Upper lobe of left lung (tissue), 6 donors: Measurements from ENCODE around the gene TFAP2B. TPM values are rescaled to one million over a fixed set of nuclear protein-coding genes. Genes with fewer than 3 reads are reported as not detected.

ENCODE experiments used
- ATAC-seq, 2 donors: fragments of 200-7000 bp; cut with Tn5 transposase; one replicate each; pipeline ENCODE4 v1.9.1; 2022; ENCODE audit warnings: mild to moderate bottlenecking in 2 of 2, moderate library complexity in 2 of 2; ENCODE audit not compliant: low FRiP score in 2 of 2
- DNase-seq, 2 donors: peaks; one replicate each; pipeline ENCODE4 v3.0.0-alpha.2; 2019 to 2020
- H3K27ac ChIP-seq, 4 donors: fragments of 200-600 bp; sonication (generic); one replicate each; pipeline ENCODE4 v1.5.1; 2016 to 2019
- H3K27me3 ChIP-seq, 4 donors: fragments of 200-600 bp; sonication (generic); one replicate each; pipeline ENCODE4 v1.5.1; 2017 to 2019
- H3K36me3 ChIP-seq, 4 donors: fragments of 200-600 bp; sonication (generic); one replicate each; pipeline ENCODE4 v1.5.1; 2016 to 2019
- H3K4me1 ChIP-seq, 4 donors: fragments of 200-600 bp; sonication (generic); one replicate each; pipeline ENCODE4 v1.5.1; 2018 to 2019
- H3K4me3 ChIP-seq, 4 donors: fragments of 200-600 bp; sonication (generic); one replicate each; pipeline ENCODE4 v1.5.1; 2017 to 2019; ENCODE audit warnings: mild to moderate bottlenecking in 2 of 4, moderate library complexity in 1 of 4
- H3K9me3 ChIP-seq, 4 donors: fragments of 200-600 bp; sonication (generic); one replicate each; pipeline ENCODE4 v1.5.1; 2018 to 2019
- CTCF ChIP-seq, 6 experiments: fragments of 450-650 bp in 4 of 6; fragments of 200-600 bp in 2 of 6; sonication (generic) in 2 of 6; IDR thresholded peaks; one replicate each; pipeline ENCODE4 v1.5.1; 2016 to 2019; ENCODE audit warnings: antibody characterized with exemption in 6 of 6
- EP300 ChIP-seq, 4 donors: sonication (generic); formaldehyde crosslinking; IDR thresholded peaks; one replicate each; pipeline ENCODE4 v1.5.1; 2017; ENCODE audit warnings: antibody characterized with exemption in 4 of 4, control low read depth in 2 of 4
- POLR2A ChIP-seq, 4 donors: fragments of 450-650 bp; IDR thresholded peaks; one replicate each; pipeline ENCODE4 v1.5.1; 2016 to 2017; ENCODE audit warnings: antibody characterized with exemption in 4 of 4, mild to moderate bottlenecking in 2 of 4
- POLR2AphosphoS5 ChIP-seq, 2 donors: sonication (generic); formaldehyde crosslinking; IDR thresholded peaks; one replicate each; pipeline ENCODE4 v1.5.1; 2017; ENCODE audit warnings: antibody characterized with exemption in 2 of 2
- WGBS, 2 donors: methylation state at CpG; one replicate each; pipeline ENCODE4 v1.1.5; 2017 to 2018; 5-methylcytosine and 5-hydroxymethylcytosine counted together
- total RNA-seq, 6 donors: library from RNA; depleted of rRNA in 4 of 6; stranded (reverse); fragments of >200 nt in 4 of 6; gene quantifications; one replicate each; pipeline versions ENCODE4 v1.1.0 to v1.2.1, GENCODE V29; 2016 to 2021
- donor health status: DM: no; HTN: no; CAD: no; lungs with moderate emphysema.
- donor health status: DM: no; HTN: yes; CAD: no; lungs with severe emphysema.

TFAP2B gene
- total RNA-seq, 6 donors from 2014 or later: 1.0 TPM; not detected in 5

GRCh38 chr6:50822078-50822476 lies 3.4 kb downstream of the TFAP2B start:
- TF ChIP-seq POLR2A (IDR thresholded peaks at IDR 0.05) (no peak), CTCF (IDR thresholded peaks at IDR 0.05) (no peak), POLR2AphosphoS5 (IDR thresholded peaks at IDR 0.05) (no peak), EP300 (IDR thresholded peaks at IDR 0.05) (no peak)
- Histone ChIP-seq H3K27me3 (peaks cover 0 to 69% (median 32%) of the 10 kb centered on the region in 4 donors), H3K4me3 (no peak overlapping the region), H3K9me3 (no peaks in the 10 kb centered on the region), H3K36me3 (no peaks in the 10 kb centered on the region), H3K27ac (no peak overlapping the region), H3K4me1 (peaks cover 4 to 19% (median 13%) of the 10 kb centered on the region in 4 donors)
- no peak for ATAC-seq
- WGBS, 2 donors: 10 to 12% methylated on average over 6 of the region's 6 CpGs
- DNase-seq: no peak

GRCh38 chr6:50823094-50823920 lies 4.6 kb downstream of the TFAP2B start:
- WGBS, 2 donors: 9 to 10% methylated on average over 29 to 46 of the region's 46 CpGs
- TF ChIP-seq POLR2A (IDR thresholded peaks at IDR 0.05) (no peak), EP300 (IDR thresholded peaks at IDR 0.05) (no peak), POLR2AphosphoS5 (IDR thresholded peaks at IDR 0.05) (no peak), CTCF (IDR thresholded peaks at IDR 0.05) (no peak)
- Histone ChIP-seq H3K4me1 (peaks cover 4 to 19% (median 13%) of the 10 kb centered on the region in 4 donors), H3K9me3 (no peaks in the 10 kb centered on the region), H3K36me3 (no peaks in the 10 kb centered on the region), H3K4me3 (no peak overlapping the region), H3K27ac (no peak overlapping the region), H3K27me3 (peaks cover 0 to 67% (median 29%) of the 10 kb centered on the region in 4 donors)
- DNase-seq: peak in 1 of 2 donors; percentile 74
- ATAC-seq: no peak

- H3K27ac ChIP-seq: no peak overlapping the region
- no peak for DNase-seq
- TF ChIP-seq POLR2A (IDR thresholded peaks at IDR 0.05): no peak
- TF ChIP-seq CTCF (IDR thresholded peaks at IDR 0.05): no peak
- TF ChIP-seq POLR2AphosphoS5 (IDR thresholded peaks at IDR 0.05): no peak
- no peak for TF ChIP-seq EP300 (IDR thresholded peaks at IDR 0.05)
- H3K4me1 ChIP-seq: peaks cover under 1 to 13% (median 10%) of the 10 kb centered on the region in 4 donors
- no peak for ATAC-seq
- WGBS, 2 donors: 3 to 14% methylated on average over 2 of the region's 2 CpGs
- H3K36me3 ChIP-seq: no peaks in the 10 kb centered on the region
- no peak overlapping the region for H3K4me3 ChIP-seq
- H3K9me3 ChIP-seq: no peaks in the 10 kb centered on the region
- H3K27me3 ChIP-seq: peaks cover 0 to 58% (median 25%) of the 10 kb centered on the region in 4 donors
These were observed 5.9 kb downstream of the TFAP2B start for GRCh38 chr6:50824552-50824951.

- TF ChIP-seq POLR2AphosphoS5 (IDR thresholded peaks at IDR 0.05) (no peak), CTCF (IDR thresholded peaks at IDR 0.05) (no peak), POLR2A (IDR thresholded peaks at IDR 0.05) (no peak), EP300 (IDR thresholded peaks at IDR 0.05) (no peak)
- no peaks in the 10 kb centered on the region for H3K9me3 ChIP-seq
- peaks cover 0 to 4% (median 1%) of the 10 kb centered on the region in 4 donors for H3K4me1 ChIP-seq
- no peaks in the 10 kb centered on the region for H3K36me3 ChIP-seq
- WGBS, 2 donors: 7 to 12% methylated on average over 10 to 16 of the region's 16 CpGs
- H3K4me3 ChIP-seq: no peak overlapping the region
- ATAC-seq (no peak), DNase-seq (no peak)
- no peak overlapping the region for H3K27ac ChIP-seq
- H3K27me3 ChIP-seq: peaks cover 0 to 49% (median 20%) of the 10 kb centered on the region in 4 donors
These were observed 6.8 kb downstream of the TFAP2B start for GRCh38 chr6:50825375-50826036.
